Activated naive CD8-positive, alpha-beta T cell treated with anti-CD3 and anti-CD28 coated beads, Interleukin-2, amount 10 ng/mL, durations not matched to agents 7 days and 5 days (primary cell): ENCODE results near the gene KCNJ1. TPM values are rescaled to one million over a fixed set of nuclear protein-coding genes. Genes with fewer than 3 reads are reported as not detected.

Experiments used
- ATAC-seq: fragments of 150-1000 bp; cut with Tn5 transposase; one replicate; pipeline ENCODE4 v1.10.0; 2021; ENCODE audit warnings: low read depth, moderate library complexity
- POLR2A ChIA-PET: fragments of 350-600 bp; sonication (Branson Sonifier 250); formaldehyde crosslinking; loops from one replicate; lab custom pipeline; 2021; ENCODE audit warnings: antibody characterized with exemption; lab: Charles Lee
- DNase-seq: peaks from one replicate; pipeline ENCODE4 v3.0.0; 2021
- H3K27ac Mint-ChIP-seq: one replicate; pipeline ENCODE4 v1.8.0; 2022; ENCODE audit warnings: mild to moderate bottlenecking, mixed read lengths
- H3K27me3 Mint-ChIP-seq: one replicate; pipeline ENCODE4 v1.8.0; 2022; ENCODE audit warnings: mild to moderate bottlenecking, moderate library complexity, mixed read lengths
- H3K36me3 Mint-ChIP-seq: one replicate; pipeline ENCODE4 v1.8.0; 2021; ENCODE audit warnings: mild to moderate bottlenecking, mixed read lengths
- H3K4me1 Mint-ChIP-seq: one replicate; pipeline ENCODE4 v1.8.0; 2021; ENCODE audit warnings: mixed read lengths
- H3K4me3 Mint-ChIP-seq: one replicate; pipeline ENCODE4 v1.8.0; 2022; ENCODE audit warnings: mild to moderate bottlenecking, moderate library complexity, mixed read lengths
- H3K9me3 Mint-ChIP-seq: one replicate; pipeline ENCODE4 v1.8.0; 2021; ENCODE audit warnings: mixed read lengths
- total RNA-seq, 2 experiments: library from RNA; stranded (reverse); gene quantifications; one replicate each; pipeline ENCODE4 v1.2.3, GENCODE V29; 2021

Gene KCNJ1
- total RNA-seq, 2 experiments from 2014 or later = 0.14 TPM; not detected in 1

DNA sequence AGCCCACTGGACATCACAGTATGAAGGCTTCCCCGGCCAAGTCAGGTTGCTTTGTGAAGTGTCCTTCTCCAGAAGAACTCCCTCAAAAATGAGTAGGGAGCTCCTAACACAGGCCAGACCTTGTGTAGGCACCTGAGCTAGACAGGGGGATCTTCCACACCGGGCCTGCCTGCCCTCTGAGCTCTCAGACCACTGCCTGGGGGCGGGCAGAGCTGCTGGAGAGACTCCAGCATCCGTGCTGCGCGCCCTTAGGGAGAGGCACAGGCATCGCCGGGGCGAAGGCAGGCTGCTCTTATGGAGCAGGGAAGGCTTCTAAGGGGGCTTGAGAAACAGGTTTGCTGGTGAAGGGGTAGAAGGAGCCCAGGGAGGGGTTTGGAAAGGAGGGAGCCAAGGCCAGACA, 28.4 kb upstream of the KCNJ1 start:
- no peaks in the 10 kb centered on the region for H3K36me3 Mint-ChIP-seq
- ATAC-seq = no peak
- POLR2A ChIA-PET = no interaction called here

GRCh38 chr11:128894685-128895084, 27.6 kb upstream of the KCNJ1 start:
- Mint-ChIP-seq H3K4me1 (peaks cover 13% of the 10 kb centered on the region), H3K27ac (no peak overlapping the region), H3K27me3 (peaks cover 51% of the 10 kb centered on the region), H3K4me3 (no peak overlapping the region), H3K36me3 (no peaks in the 10 kb centered on the region), H3K9me3 (no peaks in the 10 kb centered on the region)
- POLR2A ChIA-PET = no interaction called here
- ATAC-seq = no peak
- DNase-seq = no peak

More for the DNA sequence above, 28.4 kb upstream of the KCNJ1 start:
- DNase-seq = no peak
- peaks cover 13% of the 10 kb centered on the region for H3K4me1 Mint-ChIP-seq
- H3K27ac Mint-ChIP-seq = no peak overlapping the region
- H3K27me3 Mint-ChIP-seq = peaks cover 46% of the 10 kb centered on the region
- no peaks in the 10 kb centered on the region for H3K9me3 Mint-ChIP-seq
- no peak overlapping the region for H3K4me3 Mint-ChIP-seq

GRCh38 chr11:128894286-128894681, 27.2 kb upstream of the KCNJ1 start:
- H3K36me3 Mint-ChIP-seq = no peaks in the 10 kb centered on the region
- H3K4me1 Mint-ChIP-seq = peaks cover 13% of the 10 kb centered on the region
- no peak overlapping the region for H3K4me3 Mint-ChIP-seq
- POLR2A ChIA-PET = no interaction called here
- H3K27ac Mint-ChIP-seq = no peak overlapping the region
- H3K9me3 Mint-ChIP-seq = no peaks in the 10 kb centered on the region
- peaks cover 55% of the 10 kb centered on the region for H3K27me3 Mint-ChIP-seq
- ATAC-seq = no peak
- DNase-seq = no peak

- no peaks in the 10 kb centered on the region for H3K9me3 Mint-ChIP-seq
- ATAC-seq (peak; percentile 28), DNase-seq (no peak)
- POLR2A ChIA-PET = no interaction called here
- no peaks in the 10 kb centered on the region for H3K36me3 Mint-ChIP-seq
- no peak overlapping the region for H3K4me3 Mint-ChIP-seq
- H3K27me3 Mint-ChIP-seq = peaks cover 56% of the 10 kb centered on the region
- H3K27ac Mint-ChIP-seq = no peak overlapping the region
- peaks cover 13% of the 10 kb centered on the region for H3K4me1 Mint-ChIP-seq
Observed at GRCh38 chr11:128893578-128894285, 26.6 kb upstream of the KCNJ1 start.

DNA sequence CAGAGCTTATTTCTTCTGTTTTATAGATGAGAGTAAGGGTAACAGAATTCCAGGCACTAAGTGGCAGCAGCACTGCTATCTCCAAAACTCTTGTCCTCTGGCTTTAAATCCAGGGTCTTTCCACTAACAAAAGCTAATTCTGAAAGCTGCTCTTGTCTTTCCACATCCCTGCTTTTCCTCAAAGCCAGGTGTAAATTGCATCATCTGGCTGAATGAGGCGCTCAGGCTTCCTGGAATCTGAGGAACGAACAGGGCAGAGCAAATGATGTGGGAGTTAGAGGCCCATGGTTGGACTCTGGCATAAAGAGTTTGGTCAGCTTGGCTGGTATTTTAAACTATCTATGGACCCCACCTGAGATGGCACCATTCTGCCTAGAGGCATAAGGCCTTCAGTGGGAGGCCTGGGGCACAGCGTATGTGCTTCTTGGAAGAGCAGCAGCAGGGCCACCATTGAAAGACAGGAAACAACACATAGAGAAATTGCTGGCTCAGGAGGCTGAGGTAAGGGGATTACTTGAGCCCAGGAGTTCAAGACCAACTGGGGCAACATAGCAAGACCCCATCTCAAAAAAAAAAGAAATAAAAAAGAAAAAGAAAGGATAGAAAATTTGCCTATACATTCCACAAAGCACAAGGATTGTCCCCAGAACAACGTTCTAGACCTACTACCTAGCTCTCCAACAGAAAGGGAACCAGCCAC, 25.9 kb upstream of the KCNJ1 start:
- Mint-ChIP-seq H3K36me3 (no peaks in the 10 kb centered on the region), H3K27ac (no peak overlapping the region), H3K4me1 (peaks cover 13% of the 10 kb centered on the region), H3K9me3 (no peaks in the 10 kb centered on the region), H3K4me3 (no peak overlapping the region), H3K27me3 (peaks cover 55% of the 10 kb centered on the region)
- POLR2A ChIA-PET = interaction anchor here (1.0 kb wide), 1 partner anchor 9 kb away, joined by 3 read pairs; no protein-coding TSS in a partner anchor
- DNase-seq (no peak), ATAC-seq (no peak)

DNA sequence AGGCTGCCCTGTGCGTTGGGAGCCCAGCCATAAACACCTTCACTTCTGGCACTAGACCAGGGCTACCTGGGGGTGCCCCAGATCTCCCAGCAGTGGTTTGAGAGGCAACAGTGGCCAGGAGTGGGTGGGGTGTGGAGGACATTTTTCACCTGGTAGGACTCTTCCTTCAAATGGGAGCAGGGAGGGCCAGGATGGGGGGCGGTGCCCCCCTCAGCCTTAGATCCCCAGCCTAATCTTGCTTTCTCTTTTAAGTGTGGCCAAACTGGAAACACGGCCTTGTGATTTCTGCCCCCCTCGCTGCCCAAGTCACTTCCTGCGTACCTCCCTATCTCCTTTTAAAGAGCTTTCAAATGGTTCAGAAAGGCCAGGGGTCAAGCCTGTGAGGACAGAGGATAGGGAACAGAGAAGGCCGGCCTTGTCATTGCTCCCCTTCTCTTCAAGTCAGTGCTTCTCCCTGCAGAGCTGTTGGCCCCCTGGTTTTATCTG, 24.9 kb upstream of the KCNJ1 start:
- POLR2A ChIA-PET = interaction anchor here (1.0 kb wide), 1 partner anchor 10 kb away, joined by 3 read pairs; no protein-coding TSS in a partner anchor
- Mint-ChIP-seq H3K9me3 (no peaks in the 10 kb centered on the region), H3K27ac (no peak overlapping the region), H3K4me1 (peaks cover 13% of the 10 kb centered on the region), H3K27me3 (peaks cover 54% of the 10 kb centered on the region), H3K4me3 (no peak overlapping the region), H3K36me3 (no peaks in the 10 kb centered on the region)
- ATAC-seq (no peak), DNase-seq (no peak)

DNA sequence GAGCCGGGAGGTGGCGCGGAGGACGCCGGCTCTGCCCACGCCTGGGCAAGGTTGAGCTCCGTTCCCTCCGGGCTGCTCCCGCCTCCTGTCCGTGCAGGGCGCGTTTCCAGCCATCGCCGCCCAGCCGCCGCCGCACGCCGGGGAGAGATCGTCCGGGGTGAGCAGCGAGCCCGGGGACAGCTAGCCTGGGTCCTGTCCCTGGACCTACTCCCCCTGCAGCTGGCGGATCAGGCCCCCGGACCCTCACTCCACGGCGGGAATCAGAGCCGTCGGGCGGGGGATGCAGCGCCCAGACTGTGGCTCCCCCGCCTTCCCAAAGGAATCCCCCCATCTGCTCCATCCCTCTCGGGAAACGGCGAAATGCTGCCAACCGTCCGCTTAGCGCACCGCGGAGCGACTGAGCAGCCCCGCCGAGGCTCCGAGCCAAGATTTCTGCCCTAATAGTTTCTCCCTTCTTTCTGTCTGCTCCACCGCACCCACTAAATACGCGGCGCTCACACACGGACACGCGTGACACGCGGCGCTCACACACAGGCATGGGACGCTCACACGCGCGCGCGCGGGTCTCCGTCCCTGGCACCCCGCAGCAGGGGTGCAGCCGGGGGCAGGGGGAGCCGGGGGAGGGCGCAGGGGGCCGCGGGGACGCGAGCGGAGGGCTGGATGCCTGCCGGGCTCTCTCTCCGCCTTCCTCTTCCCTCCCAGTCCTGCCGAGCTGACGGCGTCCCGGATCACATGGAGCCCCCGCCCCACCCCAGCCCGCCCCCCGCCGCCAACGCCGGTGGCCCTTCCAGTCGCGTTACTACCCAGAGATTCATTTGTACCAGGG, 23.7 kb upstream of the KCNJ1 start, which contains the start of gene KCNJ5:
Gene KCNJ5 (plus strand): TSS at position 814 of the 826 bp plus-strand sequence. CDS start 19,918 bp downstream, outside the sequence.
- POLR2A ChIA-PET = no interaction called here
- H3K4me3 Mint-ChIP-seq = peak within 1 kb of the TSS; percentile 68
- no peaks in the 10 kb centered on the region for H3K36me3 Mint-ChIP-seq
- peaks cover 55% of the 10 kb centered on the region for H3K27me3 Mint-ChIP-seq
- H3K27ac Mint-ChIP-seq = no peak within 1 kb of the TSS
- H3K9me3 Mint-ChIP-seq = no peaks in the 10 kb centered on the region
- ATAC-seq (peak; percentile 41), DNase-seq (no peak)
- H3K4me1 Mint-ChIP-seq = peaks cover 13% of the 10 kb centered on the region

- Mint-ChIP-seq H3K36me3 (no peaks in the 10 kb centered on the region), H3K4me3 (peak overlapping the region; percentile 68), H3K27me3 (peaks cover 58% of the 10 kb centered on the region), H3K4me1 (peaks cover 13% of the 10 kb centered on the region), H3K27ac (no peak overlapping the region), H3K9me3 (no peaks in the 10 kb centered on the region)
- POLR2A ChIA-PET = no interaction called here
- no peak for ATAC-seq
- no peak for DNase-seq
Observed at GRCh38 chr11:128890216-128890542, 23.1 kb upstream of the KCNJ1 start.

GRCh38 chr11:128889657-128890213, 22.6 kb upstream of the KCNJ1 start:
- ATAC-seq = no peak
- Mint-ChIP-seq H3K27me3 (peaks cover 62% of the 10 kb centered on the region), H3K9me3 (no peaks in the 10 kb centered on the region)

GRCh38 chr11:128888034-128888985, 21.2 kb upstream of the KCNJ1 start:
- DNase-seq (no peak), ATAC-seq (no peak)
- peaks cover 64% of the 10 kb centered on the region for H3K27me3 Mint-ChIP-seq
- H3K4me3 Mint-ChIP-seq = no peak overlapping the region
- H3K27ac Mint-ChIP-seq = no peak overlapping the region
- POLR2A ChIA-PET = interaction anchor here (0.7 kb wide), 1 partner anchor 18 kb away, joined by 3 read pairs; no protein-coding TSS in a partner anchor
- H3K4me1 Mint-ChIP-seq = peaks cover 10% of the 10 kb centered on the region
- H3K36me3 Mint-ChIP-seq = no peaks in the 10 kb centered on the region
- no peaks in the 10 kb centered on the region for H3K9me3 Mint-ChIP-seq

More at GRCh38 chr11:128889657-128890213, 22.6 kb upstream of the KCNJ1 start:
- H3K4me3 Mint-ChIP-seq = no peak overlapping the region
- POLR2A ChIA-PET = no interaction called here
- H3K36me3 Mint-ChIP-seq = no peaks in the 10 kb centered on the region
- no peak for DNase-seq
- peaks cover 15% of the 10 kb centered on the region for H3K4me1 Mint-ChIP-seq
- H3K27ac Mint-ChIP-seq = no peak overlapping the region

DNA sequence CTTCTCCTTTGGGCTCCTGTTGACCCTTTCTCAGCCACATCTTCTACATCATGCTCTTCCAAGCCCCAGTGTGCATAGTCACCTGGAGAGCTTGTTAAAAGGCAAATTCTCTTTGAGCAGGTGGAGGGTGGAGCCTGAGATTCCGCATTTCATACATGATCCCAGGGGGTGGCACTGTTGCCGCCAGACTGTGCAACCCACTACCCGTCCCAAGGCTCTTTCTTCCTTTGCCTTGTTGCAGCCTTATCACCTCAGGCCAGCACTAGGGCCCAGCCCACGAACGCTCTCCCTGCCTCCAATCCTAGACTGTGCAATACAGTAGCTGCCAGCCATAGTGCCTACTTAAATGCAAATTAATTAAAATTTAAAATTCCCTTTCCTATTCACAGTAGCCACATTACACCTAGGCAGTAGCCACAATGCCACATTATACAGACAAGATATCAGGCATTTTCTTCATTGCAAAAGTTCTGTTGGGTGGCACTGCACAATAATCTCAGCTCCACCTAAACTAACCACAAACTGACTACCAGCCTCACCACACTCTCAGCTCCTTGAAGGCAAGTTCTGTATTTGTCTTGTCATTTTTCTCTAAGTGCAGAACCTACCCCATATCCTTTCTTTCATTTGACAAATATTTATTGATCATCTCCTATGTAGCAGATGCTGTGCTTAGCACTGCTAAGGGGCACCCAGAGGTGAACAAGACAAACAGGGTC, 19.5 kb upstream of the KCNJ1 start:
- DNase-seq = no peak
- H3K27me3 Mint-ChIP-seq = peaks cover 63% of the 10 kb centered on the region
- H3K4me3 Mint-ChIP-seq = no peak overlapping the region
- no peaks in the 10 kb centered on the region for H3K36me3 Mint-ChIP-seq
- H3K9me3 Mint-ChIP-seq = no peaks in the 10 kb centered on the region
- peaks cover 4% of the 10 kb centered on the region for H3K4me1 Mint-ChIP-seq
- H3K27ac Mint-ChIP-seq = no peak overlapping the region
- ATAC-seq = no peak
- POLR2A ChIA-PET = no interaction called here
